ENCODE results near the gene SMAD3. TPM values are rescaled to one million over a fixed set of nuclear protein-coding genes. Genes with fewer than 3 reads are reported as not detected.

The SMAD3 gene
- total RNA-seq, 4 donors from 2014 or later = 41.9 to 94.9 (median 56.1) TPM

GRCh38 chr15:67115586-67115969 is 50.2 kb downstream of the SMAD3 start:
- 63% methylated on average over 1 of the region's 1 CpG for WGBS
- no peak overlapping the region for H3K4me3 ChIP-seq
- H3K27me3 ChIP-seq = no peaks in the 10 kb centered on the region
- no peaks in the 10 kb centered on the region for H3K36me3 ChIP-seq
- peak overlapping the region; percentile 24 for H3K27ac ChIP-seq
- DNase-seq (ENCODE audit: low spot score in 2 of 2) = no peak
- peaks cover 59% of the 10 kb centered on the region for H3K4me1 ChIP-seq
- no peaks in the 10 kb centered on the region for H3K9me3 ChIP-seq
- no peak for TF ChIP-seq CTCF (IDR thresholded peaks at IDR 0.05)
- TF ChIP-seq POLR2A (IDR thresholded peaks at IDR 0.05) = no peak
- no peak for TF ChIP-seq EP300 (IDR thresholded peaks at IDR 0.05)
- no peak for TF ChIP-seq POLR2AphosphoS5 (IDR thresholded peaks at IDR 0.05)

GRCh38 chr15:67116742-67117141 is 51.3 kb downstream of the SMAD3 start:
- Histone ChIP-seq H3K27me3 (no peaks in the 10 kb centered on the region), H3K27ac (no peak overlapping the region), H3K9me3 (no peaks in the 10 kb centered on the region), H3K4me1 (peaks cover 70% of the 10 kb centered on the region), H3K4me3 (no peak overlapping the region), H3K36me3 (no peaks in the 10 kb centered on the region)
- DNase-seq (ENCODE audit: low spot score in 2 of 2) = no peak
- TF ChIP-seq POLR2AphosphoS5 (IDR thresholded peaks at IDR 0.05) = no peak
- 96% methylated on average over 2 of the region's 2 CpGs for WGBS

GRCh38 chr15:67117370-67117769 is 52.0 kb downstream of the SMAD3 start:
- Histone ChIP-seq H3K4me3 (no peak overlapping the region), H3K36me3 (no peaks in the 10 kb centered on the region), H3K9me3 (no peaks in the 10 kb centered on the region), H3K27ac (peak overlapping the region; percentile 3), H3K27me3 (no peaks in the 10 kb centered on the region), H3K4me1 (peaks cover 76% of the 10 kb centered on the region)
- TF ChIP-seq POLR2A (IDR thresholded peaks at IDR 0.05) = no peak
- no peak for TF ChIP-seq POLR2AphosphoS5 (IDR thresholded peaks at IDR 0.05)
- TF ChIP-seq CTCF (IDR thresholded peaks at IDR 0.05) = no peak
- no peak for TF ChIP-seq EP300 (IDR thresholded peaks at IDR 0.05)
- DNase-seq (ENCODE audit: low spot score in 2 of 2) = no peak
- 42% methylated on average over 3 of the region's 3 CpGs for WGBS

GRCh38 chr15:67118808-67119207 is 53.4 kb downstream of the SMAD3 start:
- no peaks in the 10 kb centered on the region for H3K27me3 ChIP-seq
- H3K4me1 ChIP-seq = peaks cover 85% of the 10 kb centered on the region
- no peak for DNase-seq (ENCODE audit: low spot score in 2 of 2)
- no peak overlapping the region for H3K27ac ChIP-seq
- no peak overlapping the region for H3K4me3 ChIP-seq
- no peak for TF ChIP-seq POLR2A (IDR thresholded peaks at IDR 0.05)
- no peak for TF ChIP-seq POLR2AphosphoS5 (IDR thresholded peaks at IDR 0.05)
- no peak for TF ChIP-seq CTCF (IDR thresholded peaks at IDR 0.05)
- TF ChIP-seq EP300 (IDR thresholded peaks at IDR 0.05) = no peak
- no peaks in the 10 kb centered on the region for H3K9me3 ChIP-seq
- no peaks in the 10 kb centered on the region for H3K36me3 ChIP-seq
- 94% methylated on average over 5 of the region's 5 CpGs for WGBS

GRCh38 chr15:67119238-67119846 is 53.9 kb downstream of the SMAD3 start:
- TF ChIP-seq EP300 (IDR thresholded peaks at IDR 0.05) (no peak), CTCF (IDR thresholded peaks at IDR 0.05) (no peak), POLR2AphosphoS5 (IDR thresholded peaks at IDR 0.05) (no peak), POLR2A (IDR thresholded peaks at IDR 0.05) (no peak)
- H3K27ac ChIP-seq = peak overlapping the region; percentile 92
- no peak overlapping the region for H3K4me3 ChIP-seq
- H3K9me3 ChIP-seq = no peaks in the 10 kb centered on the region
- H3K36me3 ChIP-seq = no peaks in the 10 kb centered on the region
- DNase-seq (ENCODE audit: low spot score in 2 of 2) = no peak
- peaks cover 90% of the 10 kb centered on the region for H3K4me1 ChIP-seq
- 91% methylated on average over 6 of the region's 6 CpGs for WGBS
- no peaks in the 10 kb centered on the region for H3K27me3 ChIP-seq

Data from suprapubic skin (tissue), 4 donors.